Non-pigmented ciliary epithelial cell (primary cell): ENCODE results near the gene PHF1.
A peak's percentile ranks its signal among the peaks of the same experiment; 100 is the strongest.

Source experiments
- DNase-seq: peaks from one replicate; pipeline ENCODE4 v3.0.0-alpha.2; 2010; ENCODE audit warnings: low read depth

Gene PHF1

DNA sequence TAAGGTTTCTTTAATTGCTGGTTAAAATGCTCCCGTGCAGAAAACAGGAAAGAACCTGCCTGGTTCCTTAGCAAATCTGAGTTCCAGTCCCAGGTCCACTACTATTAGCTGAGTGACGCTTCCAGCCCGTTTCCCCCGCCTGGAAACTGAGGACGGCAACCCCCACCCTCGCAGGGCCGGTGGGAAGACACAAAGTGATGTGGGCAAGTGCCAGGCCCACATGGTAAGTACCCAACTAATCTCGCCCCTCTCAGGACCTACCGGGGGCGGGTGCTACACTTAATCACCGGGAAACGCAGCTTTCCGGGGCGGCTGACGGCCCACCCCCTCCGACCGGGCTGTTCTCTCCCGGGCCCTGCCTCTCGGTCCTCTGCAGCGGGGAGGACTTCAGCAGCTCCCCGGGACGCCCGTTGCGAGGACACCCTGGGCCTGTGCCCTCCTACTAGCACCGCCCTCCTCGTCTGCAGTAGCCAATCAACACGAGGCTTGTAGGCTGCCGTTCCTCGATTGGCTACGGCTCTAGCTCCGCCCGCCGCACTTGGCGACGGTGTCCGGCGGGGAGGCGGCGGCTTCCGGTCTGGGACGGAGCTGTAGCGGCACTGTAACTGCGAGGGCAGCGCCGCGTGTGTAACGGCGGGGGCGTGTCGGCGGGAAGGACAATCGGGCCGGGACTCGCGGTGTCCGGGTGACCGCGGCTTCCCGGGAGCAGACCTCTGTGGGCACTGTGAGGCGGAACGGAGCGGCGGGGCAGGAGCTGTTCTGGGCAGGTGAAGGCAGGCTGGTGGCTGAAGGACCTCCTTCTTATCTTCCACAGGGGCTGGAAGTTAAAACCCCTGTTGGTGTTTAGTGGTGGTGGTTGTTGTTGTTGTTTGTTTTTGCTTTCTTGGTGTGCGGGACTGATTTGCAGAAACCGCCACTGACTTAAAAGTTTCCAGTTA lies 43.5 kb downstream of the PHF1 start, which contains the start of gene ZBTB9:
ZBTB9 (plus strand) TSS at position 568 of the 938 bp plus-strand sequence. CDS start 525 bp downstream, outside the sequence.
- peak; percentile 75 for DNase-seq

GRCh38 chr6:33455051-33455450 lies 44.2 kb downstream of the PHF1 start:
- no peak for DNase-seq

GRCh38 chr6:33456156-33456555 lies 45.3 kb downstream of the PHF1 start:
- DNase-seq, result no peak

GRCh38 chr6:33458676-33459075 lies 47.9 kb downstream of the PHF1 start:
- DNase-seq, result no peak

- DNase-seq, result no peak
Measured at GRCh38 chr6:33459226-33459625, 48.4 kb downstream of the PHF1 start.
